HG02623 (cell line): Measurements from ENCODE around the gene MYH7.
"Not testable (repeated sequence)": the region's sequence is repeated elsewhere in the genome, so short reads cannot be mapped to it uniquely, and the experiment has no call there.

ENCODE experiments used
- ATAC-seq: cut with Tn5 transposase; IDR thresholded peaks from one replicate; pipeline ENCODE4 v1.9.1; 2021; ENCODE audit warnings: moderate library complexity; ENCODE audit not compliant: unreplicated experiment

The MYH7 gene

DNA sequence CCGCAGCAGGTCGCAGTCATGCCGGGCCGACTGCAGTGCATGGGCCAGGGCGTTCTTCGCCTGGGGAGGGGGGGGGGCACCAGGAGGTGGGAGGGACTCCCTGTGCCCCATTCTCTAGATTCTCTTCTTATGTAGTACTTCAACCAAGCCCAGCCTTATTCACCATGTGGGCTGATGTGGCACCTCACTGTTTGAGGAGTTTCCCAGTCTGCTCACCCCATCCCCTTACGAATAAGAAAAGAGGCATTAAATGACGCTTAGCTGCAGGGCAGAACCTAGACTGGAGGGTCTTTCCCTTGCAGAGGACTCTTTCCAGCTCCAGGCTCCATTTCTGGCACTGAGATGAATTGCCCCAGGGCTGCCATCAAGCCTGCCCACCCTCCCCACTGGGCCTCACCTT is 46.5 kb downstream of the MYH7 start:
- no peak for ATAC-seq

DNA sequence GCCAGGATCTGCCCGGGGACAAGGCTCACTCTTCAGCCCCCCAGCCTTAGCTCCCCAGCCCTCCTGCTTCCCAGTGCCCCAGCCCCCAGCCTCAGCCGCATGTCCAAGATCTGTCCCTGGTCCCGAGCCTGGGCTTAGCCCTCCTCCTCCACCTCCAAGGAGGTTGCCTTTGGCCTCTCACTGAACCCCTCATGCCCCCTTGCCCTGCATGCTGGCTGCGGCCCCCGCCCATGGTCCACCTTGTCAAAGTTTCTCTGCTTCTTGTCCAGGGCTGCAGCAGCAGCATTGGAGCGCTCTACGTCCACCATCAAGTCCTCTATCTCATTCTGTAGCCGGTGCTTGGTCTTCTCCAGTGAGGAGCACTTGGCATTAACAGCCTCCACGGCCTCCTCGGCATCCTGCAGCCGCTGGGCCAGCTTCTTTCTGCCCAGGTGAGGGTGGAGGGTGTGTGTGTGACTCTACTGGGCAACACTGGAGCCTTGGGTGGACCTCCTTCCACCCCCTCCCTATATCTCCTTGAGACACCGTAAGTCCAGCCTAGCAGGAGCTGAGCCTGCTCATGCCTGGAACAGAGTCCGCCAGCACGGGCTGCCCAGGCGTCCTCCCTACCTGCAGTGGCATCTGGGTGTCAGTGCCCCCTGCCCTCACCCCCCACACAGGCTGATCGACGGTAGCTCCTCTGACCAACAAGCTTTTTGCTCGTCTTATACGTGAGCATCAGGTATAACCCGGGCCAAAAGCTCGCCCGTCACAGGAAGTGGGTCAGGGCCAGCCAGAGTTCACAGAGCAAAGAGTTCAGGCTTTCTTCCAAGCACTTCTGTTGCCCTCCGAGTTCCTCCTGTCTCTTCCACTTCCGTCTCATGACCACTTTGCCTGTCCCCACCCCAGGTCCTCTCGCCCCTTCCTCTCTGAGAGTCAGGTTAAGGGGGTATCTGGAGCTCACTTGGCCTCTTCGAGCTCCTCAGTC is 47.3 kb downstream of the MYH7 start:
- ATAC-seq, result no peak

DNA sequence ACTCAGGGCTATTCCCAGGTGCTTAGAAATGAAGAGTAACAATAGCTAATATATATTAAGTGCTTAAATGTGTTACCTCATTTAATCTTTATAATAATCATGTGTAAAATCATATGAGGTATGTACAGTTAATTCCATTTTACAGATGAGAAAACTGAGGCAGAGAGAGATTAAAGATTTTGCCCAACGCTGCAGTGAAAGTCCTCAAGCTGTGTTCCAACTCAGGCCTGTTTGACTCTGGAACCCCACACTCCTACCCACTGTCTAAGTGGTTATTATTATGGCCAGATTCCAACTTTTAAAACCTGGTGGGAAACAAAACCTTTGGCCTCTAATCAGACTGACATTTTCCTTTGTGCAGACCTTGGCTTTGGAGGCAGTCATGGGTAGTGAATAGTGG is 48.5 kb downstream of the MYH7 start:
- no peak for ATAC-seq

DNA sequence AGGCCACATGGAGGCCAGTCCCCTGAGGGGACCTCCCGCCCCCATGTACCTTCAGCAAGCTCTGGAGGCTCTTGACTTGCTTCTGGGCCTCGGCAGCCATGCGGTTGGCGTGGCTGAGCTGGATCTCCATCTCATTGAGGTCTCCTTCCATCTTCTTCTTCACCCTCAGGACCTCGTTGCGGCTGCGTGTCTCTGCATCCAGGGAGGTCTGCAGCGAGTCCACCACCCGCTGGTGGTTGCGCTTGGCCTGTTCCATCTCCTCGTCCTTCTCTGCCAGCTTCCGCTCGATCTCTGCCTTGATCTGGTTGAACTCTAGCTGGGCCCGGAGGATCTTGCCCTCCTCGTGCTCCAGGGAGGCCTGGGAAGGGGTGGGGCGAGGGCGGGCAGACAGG is 49.2 kb downstream of the MYH7 start:
- ATAC-seq, result not testable (repeated sequence)

GRCh38 chr14:23385642-23386265 is 49.7 kb downstream of the MYH7 start:
- ATAC-seq, result no peak

DNA sequence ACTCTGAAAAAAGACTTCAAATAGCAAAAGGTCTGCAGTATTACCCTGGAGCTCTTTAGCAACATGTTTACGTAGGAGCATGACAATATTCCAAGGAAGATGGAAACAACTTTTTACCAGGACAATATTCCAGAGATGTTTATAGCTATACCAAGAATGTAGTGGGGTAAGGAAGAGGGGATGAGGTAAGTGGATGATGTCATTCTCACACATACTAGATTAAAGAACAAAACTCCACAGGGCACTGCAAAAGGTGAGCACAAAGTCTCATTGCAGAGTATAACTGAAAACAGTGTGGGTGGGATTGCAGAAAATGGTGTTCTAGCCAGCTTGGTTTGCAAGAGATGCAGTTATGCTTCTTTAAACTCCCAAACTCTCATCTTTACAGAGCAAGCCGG is 50.2 kb downstream of the MYH7 start:
- ATAC-seq, result no peak

DNA sequence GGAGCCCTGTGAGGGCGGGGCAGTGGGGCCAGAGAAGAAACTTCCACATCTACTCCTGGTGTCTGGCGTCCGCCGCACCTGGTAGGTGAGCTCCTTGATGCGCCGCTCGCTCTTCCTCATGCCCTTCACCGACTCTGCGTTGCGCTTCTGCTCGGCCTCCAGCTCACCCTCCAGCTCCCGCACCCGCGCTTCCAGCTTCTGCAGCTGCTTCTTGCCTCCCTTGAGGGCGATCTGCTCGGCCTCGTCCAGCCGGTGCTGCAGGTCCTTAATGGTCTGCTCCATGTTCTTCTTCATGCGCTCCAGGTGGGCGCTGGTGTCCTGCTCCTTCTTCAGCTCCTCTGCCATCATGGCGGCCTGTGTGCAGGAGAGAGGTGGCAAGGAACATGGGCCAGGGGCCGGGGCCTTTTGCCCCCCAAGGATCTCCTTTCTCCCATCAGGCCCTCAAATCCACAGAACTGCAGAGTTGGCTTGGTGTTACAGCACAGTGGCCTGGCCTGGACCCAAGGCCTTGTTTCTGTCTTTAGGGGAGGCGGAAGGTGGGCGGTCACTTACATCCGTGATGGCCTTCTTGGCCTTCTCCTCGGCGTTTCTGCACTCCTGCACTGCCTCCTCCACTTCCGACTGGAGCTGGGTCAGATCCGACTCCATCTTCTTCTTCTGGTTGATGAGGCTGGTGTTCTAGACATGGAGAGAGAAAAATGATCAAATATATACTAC is 50.9 kb downstream of the MYH7 start:
- no peak for ATAC-seq

- ATAC-seq, result no peak
Observed at GRCh38 chr14:23382731-23383440, 52.6 kb downstream of the MYH7 start.

GRCh38 chr14:23382276-23382675 is 53.2 kb downstream of the MYH7 start:
- ATAC-seq, result no peak

GRCh38 chr14:23381871-23382270 is 53.6 kb downstream of the MYH7 start:
- ATAC-seq, result no peak

DNA sequence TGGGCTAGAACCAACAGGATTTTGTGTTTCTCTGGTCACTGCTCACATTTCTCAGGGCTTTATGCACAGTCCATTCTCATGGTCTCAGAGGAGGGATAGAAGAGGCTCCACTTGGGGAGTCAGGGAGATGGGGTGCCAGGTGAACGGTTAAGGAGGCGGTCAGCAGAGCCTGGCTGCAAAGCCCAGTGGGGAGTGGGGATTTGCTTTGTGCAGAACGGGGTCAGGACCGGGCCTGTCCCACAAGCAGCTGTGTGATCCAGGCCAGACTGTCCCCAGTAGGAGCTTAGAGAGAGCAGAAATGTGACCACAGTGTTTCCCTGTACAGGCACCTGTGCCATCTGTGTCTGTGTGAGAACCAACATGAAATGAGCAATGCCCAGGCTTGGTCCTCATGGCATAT is 54.5 kb downstream of the MYH7 start:
- ATAC-seq, result no peak

- ATAC-seq, result no peak
Observed at GRCh38 chr14:23380197-23380914, 55.1 kb downstream of the MYH7 start.

DNA sequence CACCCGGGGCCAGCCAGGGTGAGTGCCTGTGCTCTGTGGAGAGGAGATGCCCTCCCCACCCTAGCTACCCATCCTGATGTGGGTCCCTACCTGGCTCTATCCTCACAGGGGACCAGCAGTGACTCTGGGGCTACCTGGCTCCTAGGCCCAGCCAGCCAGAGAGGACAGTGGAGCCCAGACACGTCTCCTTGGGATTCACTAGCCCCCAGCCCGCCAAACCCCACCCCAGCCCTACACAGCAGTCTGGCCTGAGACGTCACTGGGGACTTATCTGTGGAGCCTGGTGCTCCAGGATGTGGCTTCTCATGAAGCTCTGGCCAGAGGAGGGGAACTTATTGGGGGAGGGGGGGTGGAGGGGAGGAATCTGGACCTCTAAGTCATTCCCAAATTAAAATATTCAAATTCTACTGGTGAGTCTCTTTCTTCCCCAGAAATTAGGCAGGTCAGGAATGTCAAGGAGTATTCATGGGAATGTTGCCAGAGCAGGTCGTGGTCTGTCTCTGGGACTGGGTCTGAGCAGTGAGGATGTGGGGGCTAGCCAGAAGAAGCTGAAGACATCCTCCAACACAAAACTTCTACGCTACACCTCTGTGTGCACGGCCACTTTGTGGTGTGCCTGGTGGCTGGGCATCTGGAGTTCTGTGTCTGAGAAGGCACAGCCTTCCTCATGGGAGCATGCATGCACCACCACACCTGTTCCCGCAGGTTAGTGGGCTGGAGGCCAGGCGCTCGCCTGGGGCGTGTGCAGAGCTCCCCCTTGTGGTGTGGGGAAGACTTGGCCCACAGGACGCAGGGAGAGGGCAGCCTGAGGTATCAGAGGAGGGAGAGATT is 55.9 kb downstream of the MYH7 start:
- no peak for ATAC-seq

- no peak for ATAC-seq
Observed at GRCh38 chr14:23378612-23379220, 56.7 kb downstream of the MYH7 start.

GRCh38 chr14:23377573-23378563 is 57.6 kb downstream of the MYH7 start:
- no peak for ATAC-seq

- ATAC-seq, result no peak
Observed at GRCh38 chr14:23377198-23377550, 58.3 kb downstream of the MYH7 start.

DNA sequence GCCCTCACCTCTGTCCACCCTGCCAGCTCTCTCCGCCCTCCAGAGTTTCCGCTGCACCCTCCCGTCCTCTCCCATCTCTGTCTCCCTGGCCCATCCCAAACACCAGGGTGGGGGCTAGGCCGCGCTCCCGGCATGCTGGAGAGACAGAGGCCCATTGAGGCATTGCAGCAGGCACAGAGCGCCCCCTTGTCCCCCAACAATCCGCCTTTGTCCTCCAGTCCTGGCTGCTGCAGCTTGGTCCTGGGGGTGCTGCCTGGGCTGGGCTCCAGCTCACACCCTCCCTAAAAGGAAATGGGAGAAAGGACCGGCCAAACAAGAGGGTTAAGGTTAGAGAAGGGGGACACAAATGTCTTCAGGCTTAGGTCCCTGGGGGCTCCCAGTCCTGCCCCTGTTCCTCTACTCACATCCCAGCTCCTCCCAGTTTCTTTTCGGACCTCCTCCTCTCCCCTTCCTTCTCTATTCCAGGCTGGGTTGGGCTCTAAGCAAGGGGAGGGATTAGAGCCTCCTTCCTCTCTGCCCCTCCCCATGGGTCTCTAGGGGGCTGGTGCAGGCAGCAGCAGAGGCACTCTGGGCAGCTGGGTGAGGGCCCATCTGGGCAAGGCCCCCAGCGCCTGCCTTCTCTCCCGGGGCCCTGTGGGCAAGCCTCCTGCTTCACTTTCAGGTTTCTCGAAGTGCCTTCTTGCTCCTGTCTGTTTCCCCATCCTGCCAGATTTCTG is 58.8 kb downstream of the MYH7 start, which contains the start of gene CMTM5:
TSS of gene CMTM5 (plus strand) at position 565 of the 716 bp plus-strand sequence. CDS start 206 bp downstream, outside the sequence.
- no peak for ATAC-seq
